DMS114 treated with DMSO at 0.1 percent for 48 hours (cell line): ENCODE measurements around the gene OSBP2.
A peak's percentile ranks its signal among the peaks of the same experiment; 100 is the strongest.

ENCODE experiments used
- DNase-seq: peaks from one replicate; lab custom pipeline; 2025; ENCODE audit not compliant: unreplicated experiment; lab: John Stamatoyannopoulos, UW

OSBP2 gene

DNA sequence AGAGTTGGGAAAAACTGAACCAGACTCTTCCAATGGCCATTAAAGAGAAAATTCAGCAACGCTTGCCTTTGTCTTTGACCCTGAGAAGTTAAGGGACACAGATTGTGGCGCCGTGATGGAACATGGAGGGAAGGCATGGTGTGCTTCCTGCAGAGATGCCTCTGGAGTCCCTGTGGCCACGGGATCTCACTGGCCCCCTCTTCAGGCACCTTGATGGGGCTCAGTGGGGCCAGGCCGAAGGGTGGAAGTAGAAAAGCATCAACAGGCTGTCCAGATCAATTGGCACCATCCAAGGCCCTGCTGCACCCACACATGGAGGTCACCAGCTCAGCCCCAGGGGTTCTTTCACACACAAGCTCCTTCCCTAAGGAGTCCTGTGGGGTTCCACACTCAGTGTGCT is 231.0 kb downstream of the OSBP2 start:
- DNase-seq: no peak

DNA sequence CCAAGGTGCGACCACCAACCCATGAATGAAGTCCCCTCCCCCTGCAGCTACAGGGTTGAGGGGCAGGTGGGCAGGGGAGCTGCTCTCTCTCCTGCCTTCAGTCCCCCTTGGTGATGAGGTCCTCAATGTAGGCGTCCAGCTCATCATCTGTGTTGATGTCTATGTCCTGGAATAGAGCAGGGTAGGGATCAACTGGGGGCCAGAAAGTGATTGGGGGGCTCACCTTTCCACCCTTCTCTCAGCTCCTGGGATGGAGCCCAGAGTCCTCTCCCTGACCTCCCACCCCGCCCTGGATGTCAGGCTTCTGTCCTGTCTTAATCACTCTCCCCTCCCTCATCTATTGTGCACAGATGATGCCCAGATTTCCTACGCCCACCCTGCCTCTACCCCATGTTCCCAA is 232.0 kb downstream of the OSBP2 start:
- no peak for DNase-seq

DNA sequence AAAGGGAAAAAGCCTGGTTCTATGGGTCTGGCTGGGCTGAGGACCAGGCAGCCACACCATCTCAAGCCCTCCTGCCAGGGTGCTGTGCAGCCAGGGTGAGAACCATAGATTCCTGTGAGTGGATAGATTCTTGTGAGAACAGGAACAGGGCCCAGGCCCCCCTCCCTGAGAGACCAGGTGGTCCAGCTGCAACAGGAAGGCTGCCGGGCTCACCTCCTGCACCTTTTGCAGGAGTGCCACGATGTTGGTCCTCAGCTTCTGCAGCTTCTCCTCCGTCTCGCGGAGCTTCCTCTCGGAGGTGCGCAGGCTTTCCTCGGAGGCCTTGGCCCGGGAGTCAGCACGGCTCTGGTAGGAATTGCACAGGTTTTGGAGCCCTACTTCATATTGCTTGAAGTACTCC is 233.1 kb downstream of the OSBP2 start:
- no peak for DNase-seq

DNA sequence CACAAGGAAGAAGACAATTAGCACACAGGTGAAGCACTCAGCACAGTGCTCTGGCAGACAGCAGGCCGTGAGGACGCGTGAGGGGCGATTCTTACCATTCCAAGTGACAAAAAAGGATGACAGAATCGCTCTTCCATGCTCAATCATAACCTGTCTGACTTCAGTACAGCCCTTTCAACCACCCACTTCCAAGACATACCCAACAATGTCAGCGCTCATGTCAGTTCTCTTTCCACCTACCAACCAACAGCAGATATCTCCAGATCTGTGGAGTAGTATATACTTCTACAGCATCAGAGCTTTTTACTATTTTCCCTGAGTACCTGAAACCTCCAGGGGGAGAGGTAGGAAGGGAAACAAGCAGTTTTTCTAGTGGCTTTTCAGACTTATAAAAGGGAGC is 233.7 kb downstream of the OSBP2 start:
- DNase-seq: no peak

DNA sequence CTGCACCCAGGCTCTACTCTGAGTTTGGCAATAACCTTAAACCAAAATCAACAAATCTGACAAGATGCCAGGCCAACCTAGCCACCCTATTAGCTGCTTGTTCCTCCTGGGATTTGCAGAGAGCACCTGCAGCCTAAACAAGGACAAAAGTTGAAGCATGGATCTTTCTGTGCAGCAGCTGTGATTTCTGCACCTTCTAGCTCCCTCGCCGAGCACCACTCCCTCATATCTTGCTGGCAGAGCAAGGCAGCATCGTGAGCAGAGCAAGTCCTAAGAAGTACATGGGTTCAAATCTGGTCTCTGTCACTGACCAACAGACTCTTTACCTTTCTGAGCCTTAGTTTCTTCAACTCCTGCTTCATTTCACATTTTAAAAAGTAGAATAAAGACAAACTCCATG is 235.6 kb downstream of the OSBP2 start:
- DNase-seq: no peak

DNA sequence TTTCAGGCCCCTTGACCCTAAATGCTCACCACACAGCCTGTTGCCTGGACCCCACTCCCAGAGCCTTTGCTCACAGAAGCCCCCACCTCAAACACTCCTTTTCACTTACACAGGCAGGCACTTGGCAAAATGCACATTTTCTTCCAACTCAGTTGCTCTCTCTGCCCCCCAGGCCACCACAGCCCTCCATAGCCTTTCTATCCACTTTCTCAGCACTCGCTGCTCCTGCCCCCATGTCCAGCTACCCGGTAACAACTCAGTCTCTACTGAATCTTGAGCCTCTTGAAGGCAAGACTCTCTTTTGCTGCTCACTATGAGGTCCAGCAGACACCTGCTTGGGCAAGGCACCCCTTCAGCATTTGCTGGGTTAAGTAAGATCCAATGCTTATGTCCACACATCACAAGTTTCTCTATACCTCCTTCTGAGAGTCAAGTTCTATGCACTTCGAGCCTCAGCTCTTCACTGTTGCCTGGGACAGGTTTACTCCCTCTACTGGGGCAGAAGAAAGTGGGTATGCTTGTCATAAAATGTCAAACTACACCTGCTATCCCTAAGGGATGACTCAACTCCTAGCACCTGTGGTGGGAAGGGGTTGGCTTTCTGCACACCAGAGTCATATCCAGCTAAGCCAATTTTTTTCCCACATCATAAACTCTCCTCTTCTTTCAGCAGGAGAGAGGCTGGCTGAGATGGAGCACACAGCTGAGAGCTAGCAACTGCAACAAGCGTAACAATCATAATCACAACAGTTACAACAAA is 237.0 kb downstream of the OSBP2 start:
- no peak for DNase-seq

DNA sequence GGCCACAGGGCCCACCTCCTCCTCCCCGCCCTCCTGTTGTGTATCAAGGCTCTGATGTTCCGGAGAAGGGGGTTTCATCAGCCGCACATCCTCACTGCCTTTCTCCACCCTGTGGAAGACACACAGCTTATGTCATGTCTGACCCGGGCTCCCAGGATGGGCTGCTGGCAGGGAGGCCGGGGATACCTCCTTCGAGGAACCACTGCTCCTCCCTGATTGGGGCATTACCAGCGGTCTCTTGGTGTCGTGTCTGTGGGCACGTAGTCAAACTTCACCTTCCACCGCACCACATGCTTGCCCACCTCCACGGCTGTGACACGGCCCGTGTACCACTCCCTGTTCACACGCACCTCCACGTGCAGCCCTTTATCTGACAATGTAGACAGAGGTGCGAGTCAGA is 238.0 kb downstream of the OSBP2 start:
- no peak for DNase-seq

DNA sequence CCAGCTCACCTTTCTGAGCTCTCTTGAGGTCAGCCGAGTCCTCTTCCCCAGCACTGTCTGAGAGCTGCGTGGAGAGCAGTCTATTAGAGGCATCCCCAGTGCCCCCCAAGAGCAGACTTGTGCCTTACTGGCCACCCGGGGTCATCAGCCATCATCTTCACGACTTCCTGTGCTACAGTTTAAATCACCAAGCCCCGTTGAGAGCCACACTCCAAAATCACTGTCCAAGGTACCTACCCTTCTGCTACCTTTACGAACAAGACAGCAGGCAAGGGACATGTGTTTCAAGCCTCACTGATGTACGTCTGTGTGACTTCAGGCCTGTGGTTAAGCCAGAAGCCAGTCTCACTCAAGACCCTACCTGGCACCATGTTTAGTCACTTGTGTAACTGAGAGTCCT is 238.8 kb downstream of the OSBP2 start:
- DNase-seq: no peak

DNA sequence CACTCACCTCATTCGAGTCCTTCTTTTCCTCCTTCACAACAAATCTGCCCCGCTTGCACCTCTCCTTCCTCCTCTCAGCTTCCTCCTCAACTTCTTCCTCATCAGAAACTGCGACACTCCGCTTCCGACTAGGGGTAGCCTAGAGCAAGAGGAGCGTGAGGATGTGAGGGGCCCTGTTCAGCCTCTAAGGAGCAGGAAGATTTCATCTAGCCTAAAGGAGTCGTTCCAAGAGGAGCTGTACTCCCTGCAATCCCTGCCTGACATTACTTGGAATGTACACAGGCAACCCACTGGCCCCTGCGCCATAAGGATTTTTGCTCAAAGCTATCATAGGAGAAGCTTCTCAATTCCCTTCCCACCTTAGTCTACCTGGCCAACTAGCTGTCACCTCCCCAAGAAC is 239.4 kb downstream of the OSBP2 start:
- DNase-seq: no peak

DNA sequence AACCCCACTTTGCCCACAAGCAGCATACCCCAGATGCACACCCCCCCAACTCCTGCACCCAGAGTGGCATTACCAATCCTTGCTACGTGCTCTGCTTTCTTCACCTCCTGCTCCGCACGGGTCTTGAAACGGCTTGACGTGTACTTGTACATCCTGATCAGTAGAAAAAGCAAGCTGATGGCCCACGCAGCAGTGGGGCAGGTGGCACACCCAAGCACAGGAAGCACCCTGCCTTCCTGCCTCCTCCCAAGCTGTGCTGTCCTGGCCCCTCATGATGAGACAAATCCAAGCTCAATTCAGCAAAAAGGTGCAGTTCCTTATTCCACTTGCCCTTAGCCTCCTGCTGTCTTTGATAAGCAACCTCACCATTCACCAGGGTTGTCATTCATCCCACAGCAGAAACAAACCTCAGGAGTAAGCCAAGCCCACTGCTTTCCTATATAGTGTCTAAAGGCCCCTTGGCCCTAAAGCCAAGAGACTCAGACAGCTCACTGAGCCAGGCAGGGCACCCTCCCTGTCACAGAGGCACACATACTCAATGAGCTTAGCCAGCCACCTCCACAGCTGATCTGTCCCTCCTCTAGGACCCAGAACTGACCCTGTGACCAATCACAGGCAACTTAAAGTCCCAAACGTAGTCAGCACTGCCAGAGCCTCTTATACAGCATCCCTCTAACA is 246.2 kb downstream of the OSBP2 start:
- DNase-seq: no peak

DNA sequence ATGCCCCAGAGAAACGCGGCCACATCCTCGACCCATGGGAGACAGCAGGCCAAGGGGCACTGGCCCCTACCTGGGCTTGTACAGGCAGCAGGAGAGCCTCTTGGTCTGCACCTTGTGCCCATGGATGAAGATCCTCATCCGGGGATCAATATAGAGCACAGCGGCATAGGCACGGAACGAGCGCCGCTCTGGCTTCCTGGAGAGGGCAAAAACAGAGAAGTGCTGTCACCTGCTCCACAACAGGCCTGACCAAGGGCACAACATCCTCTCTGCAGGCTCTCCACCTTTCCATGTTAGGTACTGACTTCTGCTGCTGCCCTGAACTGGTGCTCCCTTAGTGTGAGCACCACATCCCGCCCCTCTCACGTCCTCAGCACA is 246.7 kb downstream of the OSBP2 start:
- no peak for DNase-seq

DNA sequence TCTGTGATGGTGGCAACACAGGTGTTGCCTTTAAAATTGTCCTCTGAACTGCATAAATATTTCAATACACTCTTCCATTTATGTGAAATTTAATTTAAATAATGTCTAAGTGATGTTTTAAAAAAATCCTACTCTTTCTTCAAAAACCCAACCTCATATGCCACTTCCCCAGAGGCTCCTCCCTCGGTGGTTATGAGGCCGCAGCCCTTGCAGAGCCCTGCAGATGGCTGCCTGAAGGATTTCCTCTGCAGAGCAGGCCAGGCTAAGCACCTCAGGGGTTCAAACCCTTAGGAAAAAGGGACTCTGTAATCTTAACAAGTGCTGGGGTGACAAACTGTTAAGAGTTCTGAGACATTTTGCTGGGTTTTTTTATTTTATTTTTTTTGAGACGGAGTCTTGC is 248.7 kb downstream of the OSBP2 start:
- DNase-seq: no peak

DNA sequence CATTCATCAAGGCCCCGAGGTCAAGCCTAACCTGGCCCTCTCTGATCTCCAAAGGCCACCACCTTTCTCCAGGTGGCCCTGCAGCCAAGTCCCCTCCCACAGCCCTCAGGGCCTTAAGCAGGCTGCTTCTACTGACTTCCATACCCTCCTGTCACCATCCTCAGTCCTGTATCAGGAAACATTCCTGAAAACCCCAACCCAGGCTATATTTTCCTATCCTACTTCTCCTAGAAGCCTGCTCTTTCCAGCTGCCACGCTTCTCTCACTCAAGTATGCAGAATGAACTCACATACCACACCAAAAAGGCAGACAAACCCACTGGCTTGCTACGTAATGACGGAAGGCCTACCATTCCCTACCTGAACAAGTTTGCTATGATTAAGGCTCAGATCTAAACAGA is 250.3 kb downstream of the OSBP2 start:
- DNase-seq: no peak

DNA sequence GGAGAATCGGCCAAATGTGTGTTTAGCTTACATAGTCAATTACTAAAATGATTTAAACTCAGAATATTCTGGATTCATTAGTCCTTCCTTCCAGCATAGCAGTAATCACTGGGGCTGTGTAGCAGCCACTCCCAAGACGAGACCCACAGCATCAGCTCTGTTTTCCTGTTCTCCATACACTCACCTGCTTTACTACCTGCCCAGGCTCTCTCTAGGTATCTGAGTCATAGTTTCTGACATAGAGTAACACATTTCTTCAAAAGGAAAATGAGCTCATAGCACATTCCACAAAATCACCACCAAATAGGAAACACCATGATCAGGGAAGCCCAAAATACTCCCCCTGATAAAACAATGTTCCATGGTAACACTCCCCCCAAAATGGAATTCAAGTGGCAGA is 251.0 kb downstream of the OSBP2 start:
- no peak for DNase-seq

DNA sequence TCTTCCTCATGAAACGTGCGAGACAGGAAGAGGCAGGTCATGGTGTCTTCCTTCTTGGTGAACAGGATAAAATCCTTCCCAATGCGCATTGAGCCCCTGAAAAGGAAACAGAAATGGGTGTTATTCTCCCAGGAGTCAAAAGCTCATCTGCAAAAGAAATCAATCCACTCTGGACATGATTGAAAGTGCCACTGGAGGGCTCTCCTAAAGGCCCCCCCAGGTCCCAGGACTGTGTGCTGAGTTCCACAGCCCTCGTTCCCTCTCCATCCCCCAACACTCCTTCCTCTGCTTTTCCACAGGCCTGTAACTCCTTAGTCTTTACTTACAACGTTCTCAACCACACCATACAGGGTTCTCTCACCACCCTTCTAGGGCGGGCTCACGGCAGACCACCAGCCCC is 251.7 kb downstream of the OSBP2 start:
- DNase-seq: no peak

DNA sequence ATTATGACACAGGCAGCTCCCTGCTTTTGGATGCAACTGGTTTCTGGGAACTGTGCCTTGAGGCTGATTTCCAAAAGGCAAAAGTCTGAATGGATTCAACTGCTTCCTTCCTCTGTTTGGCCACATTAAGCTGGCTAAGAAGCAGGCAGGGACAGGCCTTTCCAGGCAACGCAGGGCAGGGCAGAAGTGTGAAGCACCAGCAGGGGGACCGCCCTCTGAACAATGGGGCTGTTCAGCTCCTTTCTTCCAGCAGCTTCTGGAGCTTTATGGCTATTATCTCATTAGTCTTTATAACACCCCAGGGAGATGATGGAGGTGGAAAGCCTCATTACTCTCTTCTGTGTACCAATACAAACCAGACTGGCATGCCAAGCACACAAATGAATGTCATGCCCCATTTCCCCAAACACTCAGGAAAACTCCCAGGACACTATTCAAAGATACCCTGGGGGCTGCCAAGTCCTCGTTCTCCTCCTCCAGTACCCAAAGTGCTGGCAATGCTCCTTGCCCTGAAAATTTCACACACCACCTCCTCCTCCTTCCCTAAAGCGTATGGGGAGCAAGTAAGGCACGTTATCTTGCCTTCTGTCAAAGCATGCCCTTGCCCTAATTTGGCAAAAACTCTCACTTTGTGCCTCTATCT is 252.6 kb downstream of the OSBP2 start:
- no peak for DNase-seq

DNA sequence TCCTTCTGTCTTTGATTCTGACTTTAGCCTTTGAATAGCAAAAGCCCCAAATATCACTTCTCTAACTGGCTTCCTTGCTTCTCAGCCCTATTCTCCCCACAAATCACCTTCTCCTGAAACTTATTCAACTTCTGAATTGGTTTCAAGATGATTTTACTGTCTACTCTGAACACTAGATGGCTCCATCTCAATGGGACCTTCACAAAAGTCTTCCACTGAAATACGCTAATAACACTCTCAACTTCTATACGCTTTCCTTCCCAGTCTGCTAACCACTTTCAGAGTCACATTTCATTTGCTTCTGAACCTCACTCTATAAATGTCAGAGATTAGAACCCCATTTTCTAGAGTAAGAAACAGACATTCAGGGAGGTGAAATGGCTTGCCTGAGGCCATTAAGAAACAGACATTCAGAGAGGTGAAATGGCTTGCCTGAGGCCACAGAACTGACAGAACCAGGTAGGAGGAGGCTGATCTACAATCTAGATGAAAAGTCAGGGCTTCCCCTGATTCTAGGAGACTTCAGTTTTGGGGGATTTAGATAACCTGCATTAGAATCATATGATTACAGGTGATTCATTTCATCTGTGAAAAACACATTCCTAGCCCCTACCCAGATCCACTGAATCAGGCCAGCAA is 253.3 kb downstream of the OSBP2 start:
- DNase-seq: peak; percentile 44

DNA sequence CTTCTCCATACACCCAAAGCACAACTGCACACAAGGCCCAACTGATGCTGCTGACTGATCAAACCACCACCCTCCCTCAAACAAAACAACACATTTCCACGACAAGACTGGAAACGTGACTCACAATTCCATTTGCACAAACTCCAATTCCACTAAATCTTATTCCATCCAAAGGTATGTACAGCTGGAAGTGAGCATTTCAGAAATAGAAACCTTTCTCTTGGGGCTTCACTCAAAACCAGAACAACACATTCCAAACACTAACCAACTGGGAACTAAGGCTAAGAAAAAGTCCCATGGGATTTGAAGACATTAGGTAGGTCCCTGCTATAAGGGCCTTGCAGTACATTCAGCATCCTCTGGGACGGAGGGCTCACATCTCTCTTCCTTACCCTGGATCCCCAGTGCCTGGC is 254.3 kb downstream of the OSBP2 start:
- no peak for DNase-seq

DNA sequence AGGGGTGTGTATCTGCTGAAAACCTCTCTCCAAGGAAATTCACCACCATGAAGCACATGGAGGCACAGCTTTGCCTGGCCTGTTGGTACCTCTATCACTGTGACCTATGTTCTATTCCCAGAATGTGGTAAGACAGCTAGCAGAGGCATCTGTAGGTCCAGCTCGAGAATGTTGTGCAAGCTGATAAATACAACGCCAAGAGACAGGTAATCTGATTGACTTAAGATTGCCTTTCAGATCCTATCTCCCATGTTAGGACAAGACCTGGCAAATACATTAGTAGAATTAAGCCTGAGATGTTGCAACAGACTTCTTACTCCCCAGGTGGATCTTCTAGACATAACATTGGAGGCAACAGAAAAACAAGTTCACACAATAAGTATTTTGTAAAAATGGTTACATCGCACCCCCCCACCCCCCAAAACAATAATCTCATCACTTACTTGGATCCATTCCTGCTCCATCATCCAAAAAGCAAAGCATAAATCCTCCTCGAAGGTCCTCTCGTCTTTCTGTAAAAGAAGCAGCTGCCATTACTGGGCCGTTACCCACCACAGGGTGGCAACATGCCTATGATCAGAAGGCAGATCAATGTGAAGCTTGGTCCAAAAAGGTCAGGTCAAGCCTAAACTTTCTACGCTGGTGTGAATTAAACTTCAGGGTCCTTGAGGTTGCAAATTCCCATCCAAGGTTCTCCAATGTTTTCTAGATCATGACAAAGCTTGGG is 255.4 kb downstream of the OSBP2 start:
- no peak for DNase-seq

DNA sequence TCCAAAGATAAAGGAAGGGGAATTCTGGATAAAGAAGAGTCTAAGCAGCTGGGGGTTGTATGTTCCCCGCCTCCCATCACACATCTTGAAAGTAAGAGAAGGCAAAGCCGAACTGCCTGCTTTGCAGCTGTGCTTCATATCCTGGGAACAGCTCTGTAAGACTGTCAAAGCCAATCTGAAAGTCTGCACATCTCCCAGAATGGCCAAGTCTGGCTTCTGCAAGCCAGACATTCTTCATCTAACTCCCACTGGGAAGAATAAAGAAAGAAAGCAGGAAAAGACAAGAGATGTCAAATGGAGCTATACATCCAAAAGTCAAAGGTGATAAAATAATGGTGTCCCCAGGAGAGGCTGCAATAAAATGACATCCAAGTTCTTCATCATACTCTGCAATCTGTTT is 258.5 kb downstream of the OSBP2 start:
- DNase-seq: no peak

DNA sequence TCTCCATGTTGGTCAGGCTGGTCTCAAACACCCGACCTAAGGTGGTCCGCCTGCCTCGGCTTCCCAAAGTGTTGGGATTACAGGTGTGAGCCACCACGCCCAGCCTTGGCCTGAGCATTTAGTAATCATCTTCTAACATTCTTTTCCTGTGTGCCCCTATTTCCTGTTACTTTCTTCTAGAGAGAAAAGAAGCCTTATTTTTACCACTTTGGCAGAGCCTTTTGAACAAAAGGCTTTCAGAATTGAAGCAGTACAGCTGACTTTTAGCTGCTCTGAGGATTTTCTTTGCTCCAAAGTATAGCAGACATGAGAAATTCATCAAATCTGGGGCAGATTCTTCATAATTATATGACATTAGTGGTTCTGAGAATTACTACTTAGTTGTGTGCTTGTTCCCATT is 260.5 kb downstream of the OSBP2 start:
- DNase-seq: no peak
